Kidney capillary endothelial cell (primary cell): ENCODE results near the gene P2RY6.
"Not testable (repeated sequence)": the region's sequence is repeated elsewhere in the genome, so short reads cannot be mapped to it uniquely, and the experiment has no call there.

ENCODE experiments used
- DNase-seq: peaks from one replicate; pipeline ENCODE4 v3.0.0-alpha.2; 2018; ENCODE audit warnings: low spot score

P2RY6 gene

GRCh38 chr11:73271936-73272679 lies at the start of gene P2RY6:
TSS of gene P2RY6 (plus strand) at chr11:73272338. CDS start at chr11:73296519, 24,181 bp downstream.
- no peak for DNase-seq

GRCh38 chr11:73223998-73224730 lies 48.0 kb upstream of the P2RY6 start:
- DNase-seq, result no peak

- no peak for DNase-seq
These were observed 47.0 kb upstream of the P2RY6 start for GRCh38 chr11:73225001-73225686.

- DNase-seq, result no peak
These were observed 46.3 kb upstream of the P2RY6 start for GRCh38 chr11:73225851-73226250.

- no peak for DNase-seq
These were observed 45.7 kb upstream of the P2RY6 start for GRCh38 chr11:73226297-73227006.

- DNase-seq, result no peak
These were observed 44.4 kb upstream of the P2RY6 start for GRCh38 chr11:73227571-73228211.

- no peak for DNase-seq
These were observed 43.6 kb upstream of the P2RY6 start for GRCh38 chr11:73228268-73229134.

- no peak for DNase-seq
These were observed 42.7 kb upstream of the P2RY6 start for GRCh38 chr11:73229321-73229895.

GRCh38 chr11:73229896-73230875 lies 42.0 kb upstream of the P2RY6 start:
- no peak for DNase-seq

GRCh38 chr11:73230931-73231330 lies 41.2 kb upstream of the P2RY6 start:
- DNase-seq, result no peak

GRCh38 chr11:73232487-73232886 lies 39.7 kb upstream of the P2RY6 start:
- DNase-seq, result not testable (repeated sequence)

GRCh38 chr11:73233211-73233610 lies 38.9 kb upstream of the P2RY6 start:
- DNase-seq, result no peak

- no peak for DNase-seq
These were observed 38.3 kb upstream of the P2RY6 start for GRCh38 chr11:73233692-73234470.

- no peak for DNase-seq
These were observed 37.5 kb upstream of the P2RY6 start for GRCh38 chr11:73234471-73235181.

GRCh38 chr11:73235236-73235786 lies 36.8 kb upstream of the P2RY6 start:
- DNase-seq, result no peak

GRCh38 chr11:73236205-73236765 lies 35.9 kb upstream of the P2RY6 start:
- no peak for DNase-seq

GRCh38 chr11:73236854-73237253 lies 35.3 kb upstream of the P2RY6 start:
- DNase-seq, result no peak
